AG08396 (cell line): Measurements from ENCODE around the gene ATG2B.
"Not testable (repeated sequence)": the region's sequence is repeated elsewhere in the genome, so short reads cannot be mapped to it uniquely, and the experiment has no call there.

Source experiments
- DNase-seq: peaks from one replicate; pipeline ENCODE4 v3.0.0; 2012; ENCODE audit warnings: low spot score, mixed read lengths

Gene ATG2B

DNA sequence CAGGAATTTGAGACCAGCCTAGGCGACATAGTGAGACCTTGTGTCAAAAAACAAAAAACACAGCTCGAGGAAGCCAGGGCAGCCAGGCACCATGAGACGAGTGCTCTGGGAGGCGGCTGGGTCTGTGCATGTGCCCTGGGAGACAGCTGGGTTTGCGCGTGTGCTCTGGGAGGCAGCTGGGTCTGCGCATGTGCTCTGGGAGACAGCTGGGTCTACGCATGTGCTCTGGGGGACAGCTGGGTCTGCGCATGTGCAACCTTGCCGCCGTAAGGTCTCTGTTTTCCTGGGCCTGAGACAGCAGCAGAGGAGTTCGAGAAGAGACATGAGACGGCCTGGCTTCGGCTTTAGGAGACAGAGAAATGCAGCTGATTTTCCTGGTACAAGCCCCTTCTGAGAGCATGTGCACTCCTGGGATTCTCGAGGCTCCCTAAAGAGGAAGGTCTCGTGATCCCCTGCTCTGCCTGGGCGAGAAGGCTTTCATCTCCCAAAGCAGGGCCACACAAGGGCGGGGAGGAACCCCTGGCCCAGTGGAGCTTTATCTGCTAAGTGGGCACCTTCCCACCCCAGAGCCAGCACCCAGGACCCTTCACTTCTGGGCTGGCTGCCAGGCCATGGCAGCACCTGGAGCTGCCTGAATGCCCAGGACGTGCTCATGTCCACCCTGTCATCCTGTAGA lies 110.7 kb downstream of the ATG2B start:
- DNase-seq, result no peak

DNA sequence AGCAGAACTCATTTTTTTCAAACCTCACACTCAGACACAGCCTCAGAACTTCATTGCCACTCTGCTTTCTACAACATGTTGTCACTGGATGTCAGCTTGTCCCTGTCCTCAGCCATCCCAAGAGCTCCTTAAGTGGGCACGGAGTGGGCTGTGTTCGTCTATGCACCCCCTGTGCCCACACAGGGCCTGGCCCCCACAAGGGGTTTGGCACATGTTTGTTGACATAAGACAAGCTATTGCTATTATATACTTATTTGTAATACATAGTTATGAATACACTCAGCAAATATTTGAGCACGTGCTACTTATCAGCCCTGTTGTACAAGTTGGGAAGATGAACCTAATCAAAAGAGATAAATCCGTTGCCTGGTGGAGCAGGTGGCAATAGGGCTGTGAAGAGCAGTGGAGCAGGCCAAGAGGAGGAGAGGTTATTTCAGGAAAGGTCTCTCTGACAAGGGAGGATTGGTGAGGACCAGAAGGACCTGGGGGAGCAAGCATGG lies 111.4 kb downstream of the ATG2B start:
- no peak for DNase-seq

DNA sequence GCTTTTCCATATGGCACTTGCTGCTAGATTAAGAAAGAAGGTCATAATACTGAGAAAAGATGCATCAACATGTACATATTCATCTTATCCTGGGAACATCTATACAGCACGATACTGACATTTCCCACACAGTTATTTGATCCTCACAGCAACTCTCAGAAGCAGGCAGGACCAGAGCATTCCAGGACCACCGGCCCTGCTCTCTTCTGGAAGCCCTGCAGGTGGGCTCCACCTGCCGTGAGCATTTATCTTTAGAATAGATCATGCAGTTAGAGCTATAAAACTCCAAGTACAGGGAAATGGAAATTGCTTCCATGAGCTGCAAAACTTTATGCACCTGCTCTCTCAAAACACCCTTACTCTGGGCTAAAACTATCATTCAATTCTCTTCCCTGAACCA lies 112.7 kb downstream of the ATG2B start:
- no peak for DNase-seq

DNA sequence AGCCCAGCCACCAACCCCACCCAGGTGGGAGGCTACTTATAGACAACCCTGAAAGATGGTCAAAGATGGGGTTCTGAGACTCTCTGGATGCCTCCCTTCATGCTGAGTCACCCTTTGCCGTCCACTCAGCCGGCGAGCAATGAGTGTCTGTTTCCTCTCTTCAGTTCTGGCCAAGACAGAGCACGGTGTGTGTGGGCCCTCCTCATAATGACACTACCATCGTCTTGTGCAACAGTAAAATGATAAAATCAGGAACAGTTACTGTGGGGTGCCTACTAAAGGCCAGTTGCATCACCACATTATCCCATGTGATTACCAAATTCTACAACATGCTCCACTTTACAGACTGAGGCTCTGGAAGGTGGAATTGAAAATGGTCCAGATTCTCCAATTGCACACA lies 114.1 kb downstream of the ATG2B start:
- peak; percentile 62 for DNase-seq

DNA sequence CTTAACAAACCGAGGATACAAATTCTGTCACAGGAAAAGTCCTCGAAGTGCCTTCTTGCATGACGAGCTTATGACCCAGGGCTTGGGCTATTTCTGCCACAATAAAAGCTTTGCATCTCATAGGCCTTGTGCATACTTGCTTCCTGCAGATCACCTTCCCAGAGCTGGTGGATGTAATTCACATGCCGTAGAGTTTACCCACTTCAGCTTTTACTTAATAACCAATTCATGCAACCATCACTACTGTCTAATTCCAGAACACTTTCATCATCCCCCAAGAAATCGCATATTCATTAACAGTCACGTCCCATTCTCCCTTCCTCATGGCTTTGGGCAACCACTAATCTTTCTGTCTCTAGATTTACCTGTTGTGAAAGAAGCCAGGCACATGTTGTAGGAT lies 116.1 kb downstream of the ATG2B start:
- no peak for DNase-seq

DNA sequence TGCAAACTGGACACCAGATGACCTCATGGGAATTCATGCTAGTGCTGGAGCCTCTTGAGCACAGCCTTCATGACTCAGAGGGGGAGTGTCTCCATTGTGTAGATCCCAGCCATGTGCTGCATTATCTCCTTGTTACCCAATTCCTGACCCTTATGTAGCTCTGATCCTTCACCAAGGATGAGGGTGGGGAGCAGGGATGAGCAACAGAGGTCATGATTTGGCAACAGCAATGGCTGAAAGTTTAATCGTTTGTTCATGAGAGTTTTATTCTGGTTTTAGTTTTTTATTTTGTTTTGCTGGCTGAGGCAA lies 116.6 kb downstream of the ATG2B start:
- peak; percentile 85 for DNase-seq

DNA sequence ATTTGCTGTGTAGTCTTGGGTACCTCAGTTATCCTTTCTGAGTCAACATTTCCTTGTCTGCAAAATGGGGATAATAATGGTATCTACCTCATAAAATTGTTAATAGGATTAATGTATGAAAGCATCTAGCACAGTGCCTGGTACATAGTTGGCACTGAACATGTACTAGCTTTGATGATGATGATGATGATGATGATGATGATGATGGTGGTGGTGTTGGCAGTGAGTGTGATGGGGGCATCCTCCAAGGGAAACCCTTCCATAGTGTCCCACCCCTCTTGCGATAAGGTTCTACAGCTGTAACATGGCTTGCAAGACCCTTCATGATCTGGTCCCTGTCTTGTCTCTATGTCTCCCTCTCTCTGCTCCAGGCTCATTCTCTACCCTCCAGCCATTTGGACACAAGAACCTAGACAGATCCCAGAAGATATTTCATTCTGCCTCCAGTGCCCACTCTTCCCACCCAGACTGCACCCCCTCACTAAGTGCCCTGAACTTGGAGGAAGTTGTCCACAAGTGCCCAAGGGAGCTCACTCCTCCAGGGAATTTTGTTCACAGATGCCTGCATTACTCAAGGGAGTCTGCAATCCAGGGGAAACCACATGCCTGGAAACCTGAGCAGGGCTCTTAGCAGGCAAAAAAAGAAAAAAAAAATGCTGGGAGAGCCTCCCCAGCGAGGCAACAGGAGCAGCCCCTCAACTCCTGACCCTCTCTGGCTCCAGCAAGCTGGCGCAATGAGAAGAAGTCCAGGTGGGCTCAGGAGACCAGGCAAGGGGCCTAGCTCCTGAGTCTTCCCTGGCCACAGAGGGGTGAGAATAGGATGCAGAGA lies 117.2 kb downstream of the ATG2B start:
- peak; percentile 56 for DNase-seq

DNA sequence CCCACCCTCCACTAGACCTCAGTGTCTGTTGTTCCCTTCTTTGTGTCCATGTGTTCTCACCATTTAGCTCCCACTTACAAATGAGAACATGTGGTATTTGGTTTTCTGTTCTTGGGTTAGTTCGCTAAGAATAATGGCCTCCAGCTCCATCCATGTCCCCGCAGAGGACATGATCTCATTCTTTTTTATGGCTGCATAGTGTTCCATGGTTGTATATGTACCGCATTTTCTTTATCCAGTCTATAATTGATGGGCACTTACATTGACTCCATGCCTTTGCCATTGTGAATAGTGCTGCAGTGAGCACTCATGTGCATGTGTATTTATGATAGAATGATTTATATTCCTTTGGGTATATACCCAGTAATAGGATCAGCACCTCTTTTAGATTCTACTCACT lies 118.1 kb downstream of the ATG2B start:
- DNase-seq, result not testable (repeated sequence)

DNA sequence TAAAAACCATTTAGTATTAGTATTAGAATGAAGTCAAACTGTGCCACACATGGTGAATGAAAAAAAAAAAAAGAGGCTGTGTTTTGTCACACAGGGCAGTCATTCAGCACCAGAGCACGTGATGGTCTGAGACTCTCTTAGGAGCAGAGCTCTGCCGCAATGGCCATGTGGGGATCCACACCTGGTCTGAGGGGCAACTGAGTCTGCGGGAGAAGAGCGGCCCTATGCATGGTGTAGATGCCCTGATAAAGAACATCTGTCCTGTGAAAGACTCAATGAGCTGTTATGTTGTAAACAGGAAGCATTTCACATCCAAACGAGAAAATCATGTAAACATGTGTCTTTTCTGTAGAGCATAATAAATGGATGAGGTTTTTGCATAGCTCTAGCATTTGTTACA lies 119.4 kb downstream of the ATG2B start:
- no peak for DNase-seq

DNA sequence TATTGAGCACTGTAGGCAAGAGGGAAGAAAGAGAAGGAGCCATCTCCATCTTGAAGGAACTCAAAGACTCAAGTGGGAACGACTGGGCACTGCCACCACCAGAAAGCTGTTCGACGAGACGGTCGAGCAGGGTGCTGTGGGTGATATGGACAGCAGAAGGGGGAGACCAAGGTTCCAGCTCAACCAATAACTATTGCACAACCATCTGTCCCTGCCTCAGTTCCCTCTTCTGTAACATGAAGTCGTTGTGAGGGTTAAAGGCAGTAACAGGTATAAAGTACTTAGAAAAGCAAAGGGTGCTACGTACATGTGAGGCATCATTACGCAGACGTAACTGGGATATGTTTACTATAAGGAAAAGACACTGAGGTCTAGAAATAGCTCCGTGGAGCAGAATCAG lies 121.0 kb downstream of the ATG2B start:
- DNase-seq, result no peak

DNA sequence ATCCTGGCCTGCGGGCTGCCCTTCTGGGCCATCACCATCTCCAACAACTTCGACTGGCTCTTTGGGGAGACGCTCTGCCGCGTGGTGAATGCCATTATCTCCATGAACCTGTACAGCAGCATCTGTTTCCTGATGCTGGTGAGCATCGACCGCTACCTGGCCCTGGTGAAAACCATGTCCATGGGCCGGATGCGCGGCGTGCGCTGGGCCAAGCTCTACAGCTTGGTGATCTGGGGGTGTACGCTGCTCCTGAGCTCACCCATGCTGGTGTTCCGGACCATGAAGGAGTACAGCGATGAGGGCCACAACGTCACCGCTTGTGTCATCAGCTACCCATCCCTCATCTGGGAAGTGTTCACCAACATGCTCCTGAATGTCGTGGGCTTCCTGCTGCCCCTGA lies 122.5 kb downstream of the ATG2B start:
- DNase-seq, result no peak

DNA sequence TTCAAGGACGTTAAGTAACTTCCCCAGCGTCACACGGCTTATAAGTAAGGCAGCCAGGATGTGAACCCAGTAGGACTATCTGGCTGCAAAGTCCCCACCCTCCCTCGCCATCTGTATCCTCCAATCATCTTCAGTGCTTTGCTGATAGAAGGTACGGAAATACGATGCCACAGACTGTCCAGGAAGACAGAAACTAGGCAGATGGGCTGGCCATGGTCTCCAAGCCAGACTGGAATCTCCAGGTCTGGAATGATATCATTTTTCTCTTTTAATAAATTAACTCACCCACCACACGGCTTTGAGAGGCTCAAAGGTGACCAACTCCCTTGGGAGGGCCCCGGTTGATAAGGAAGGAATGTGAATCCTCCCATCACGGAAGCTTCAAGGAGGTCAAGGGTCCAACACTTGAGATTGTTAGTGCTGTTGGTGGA lies 123.4 kb downstream of the ATG2B start:
- no peak for DNase-seq

DNA sequence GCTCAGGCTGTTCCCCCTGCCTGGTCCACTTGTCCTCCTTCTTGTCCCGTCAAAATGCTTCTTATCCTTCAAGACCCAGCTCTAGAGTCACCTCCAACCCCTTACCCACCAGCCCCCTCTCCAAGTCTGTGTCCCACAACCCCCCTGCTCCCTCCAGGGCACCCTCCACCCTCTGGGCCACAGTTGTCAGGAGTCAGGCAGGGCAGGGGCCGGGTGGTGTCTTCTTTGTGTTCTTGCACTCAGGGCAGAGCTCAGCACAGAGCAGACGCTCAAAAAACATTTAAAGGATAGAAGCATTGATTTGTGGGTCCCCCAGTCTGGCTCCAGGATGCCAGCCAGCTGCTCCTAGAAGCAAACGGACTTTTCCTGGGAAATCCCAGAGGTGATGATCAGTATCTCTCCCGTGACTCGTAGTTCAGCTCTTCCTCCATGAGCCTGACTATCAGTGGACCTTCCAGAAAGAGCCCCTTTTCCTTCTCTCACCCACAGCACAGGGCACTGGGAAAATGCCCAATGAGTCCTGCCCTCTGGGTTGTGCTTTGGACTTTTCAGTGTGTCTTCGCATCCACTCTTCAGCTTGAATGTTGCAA lies 124.4 kb downstream of the ATG2B start:
- DNase-seq, result no peak

DNA sequence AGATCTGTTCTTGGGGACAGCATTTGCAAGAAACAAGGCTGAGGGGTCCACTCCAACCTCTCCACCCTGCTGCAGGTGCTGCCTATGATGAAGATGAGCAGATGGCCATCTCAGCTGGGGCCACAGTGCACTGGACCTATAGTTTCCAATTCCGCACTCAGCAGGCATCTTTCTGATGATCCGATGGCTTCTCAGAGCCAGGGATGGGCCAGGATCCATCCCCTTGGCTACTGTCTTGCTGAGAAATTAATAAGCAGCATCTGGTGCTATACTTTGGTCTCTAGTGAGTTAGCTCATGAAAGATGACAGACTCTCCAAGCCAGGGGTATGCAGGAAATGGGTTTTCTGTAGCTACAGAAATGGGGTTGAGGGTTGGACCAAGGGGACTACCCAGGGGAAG lies 125.5 kb downstream of the ATG2B start:
- no peak for DNase-seq

DNA sequence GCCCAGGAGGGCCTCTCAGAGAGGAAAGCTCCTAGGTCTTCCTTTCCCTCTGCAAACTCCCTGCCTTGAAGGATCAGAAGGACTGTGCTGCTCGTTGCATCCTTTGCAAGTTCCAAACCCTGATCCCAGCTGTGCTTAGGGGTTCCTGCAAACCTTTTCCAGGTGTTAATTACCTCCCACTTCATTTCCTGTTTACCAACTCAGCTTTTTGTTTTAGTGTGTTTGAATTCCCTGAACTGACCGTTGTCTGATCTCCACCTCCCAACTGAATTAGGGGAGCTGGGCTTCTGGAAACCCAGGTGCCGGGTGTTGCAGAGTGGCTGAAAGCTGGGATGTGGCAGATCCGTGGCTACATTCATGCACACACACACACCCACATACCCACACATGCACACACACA lies 127.7 kb downstream of the ATG2B start:
- DNase-seq, result no peak

DNA sequence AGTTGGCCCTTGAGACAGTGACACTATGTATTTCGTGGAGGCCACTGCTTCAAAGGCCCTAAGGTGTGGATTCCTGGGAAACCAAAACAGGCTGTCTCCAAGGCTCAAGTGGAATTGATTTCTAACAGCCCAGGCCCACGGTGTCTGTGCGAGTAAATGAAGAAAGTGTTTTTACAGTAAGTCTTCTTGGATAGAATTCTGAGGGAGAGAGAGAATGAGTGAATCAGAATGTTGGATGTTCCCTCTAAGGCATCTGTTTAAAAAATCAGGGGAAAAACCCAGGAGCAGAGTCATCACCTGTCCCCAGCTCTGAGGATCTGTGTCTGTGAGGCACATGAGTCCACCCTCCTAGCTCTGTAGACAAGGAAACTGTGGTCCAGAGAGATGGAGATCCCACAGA lies 129.5 kb downstream of the ATG2B start:
- no peak for DNase-seq

DNA sequence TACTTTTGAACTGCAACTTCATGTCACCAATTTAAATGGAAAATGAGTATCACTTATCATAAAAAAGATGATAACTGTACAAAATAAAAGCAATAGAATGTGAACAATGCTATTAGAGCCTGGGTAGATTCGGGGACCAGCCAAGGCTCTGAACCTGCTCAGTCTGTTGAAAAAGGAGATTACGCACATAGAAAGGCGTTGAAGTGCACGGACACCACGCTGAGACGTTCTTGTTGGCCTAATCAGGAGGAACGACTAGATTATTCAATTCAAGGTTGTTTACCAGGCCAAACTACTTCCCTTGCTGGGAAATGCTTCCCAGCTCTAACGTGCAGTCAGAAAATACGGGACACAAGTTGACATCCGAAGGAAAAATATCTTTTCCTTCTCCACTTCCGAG lies 130.6 kb downstream of the ATG2B start:
- DNase-seq, result no peak

DNA sequence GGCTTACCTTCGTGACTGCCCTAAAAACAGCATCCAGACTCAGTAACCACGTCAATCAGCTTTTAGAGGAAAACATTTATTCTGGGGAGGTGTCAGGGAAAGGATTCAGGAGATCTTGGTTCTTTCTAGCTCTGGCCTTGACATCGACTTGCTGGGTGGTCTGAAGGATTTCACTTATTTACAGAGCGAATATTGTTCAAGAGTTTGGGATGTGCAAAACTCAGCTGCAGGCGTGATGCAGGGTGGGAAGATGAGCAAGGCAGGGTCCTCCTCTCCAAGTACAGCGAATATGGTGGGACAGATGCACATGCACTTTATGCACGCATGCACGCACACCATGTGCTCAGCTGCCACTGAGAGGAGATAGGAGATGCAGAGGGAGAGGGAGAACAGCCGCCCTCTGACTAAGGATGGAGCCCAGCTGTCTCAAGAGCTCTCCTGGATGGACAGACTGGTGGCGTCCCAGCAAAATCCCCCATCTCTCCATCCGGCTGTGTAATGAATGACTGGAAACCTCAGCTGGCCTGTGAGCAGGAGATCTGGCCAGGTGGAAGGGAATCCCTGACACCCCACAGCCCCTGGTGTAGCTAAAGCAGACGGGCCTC lies 131.5 kb downstream of the ATG2B start:
- no peak for DNase-seq

DNA sequence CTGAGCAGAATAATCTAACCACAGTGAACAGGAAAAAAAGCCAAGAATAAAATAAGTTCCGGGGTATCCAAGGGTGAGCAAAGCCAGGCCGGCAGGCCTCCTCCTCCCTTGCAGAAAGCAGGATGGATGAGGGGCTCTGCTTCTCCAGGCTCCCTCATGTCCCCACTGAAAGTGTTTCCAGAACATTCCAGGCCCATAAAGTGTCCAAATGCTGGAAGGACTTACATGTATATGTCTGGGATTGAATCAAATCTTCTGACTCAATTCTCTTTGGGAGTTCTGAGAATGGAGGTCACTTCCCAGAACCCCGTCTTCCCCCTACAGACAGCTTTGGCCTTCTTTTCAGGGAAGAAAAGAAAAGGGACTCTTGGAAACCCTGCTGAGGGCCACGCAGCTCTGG lies 132.1 kb downstream of the ATG2B start:
- no peak for DNase-seq

DNA sequence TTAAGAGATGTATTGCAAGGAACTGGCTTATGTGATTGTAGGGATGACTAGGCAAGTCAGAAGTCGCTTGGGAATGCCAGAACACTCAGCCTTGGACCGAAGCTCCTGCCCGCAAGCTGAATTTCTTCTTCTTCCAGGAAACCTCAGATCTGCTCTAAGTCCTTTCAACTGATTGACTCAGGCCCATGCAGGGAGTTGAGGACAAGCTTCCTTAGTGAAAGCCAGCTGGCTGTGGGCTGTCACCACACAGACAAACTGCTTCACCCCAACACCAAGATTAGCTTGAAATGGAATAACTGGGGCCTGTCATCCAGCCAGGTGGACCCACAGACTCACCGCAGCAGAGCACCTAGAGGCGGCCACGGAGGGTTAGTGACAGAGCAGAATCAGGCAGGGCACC lies 133.8 kb downstream of the ATG2B start:
- no peak for DNase-seq
